WI38 (cell line): Measurements from ENCODE around the gene KIAA0319L.

ENCODE experiments used
- H3K4me3 ChIP-seq: 2 replicates; pipeline ENCODE4 v1.5.1; 2011; ENCODE audit warnings: low read depth, mild to moderate bottlenecking, control low read depth, low read length
- TF ChIP-seq, protein P1 (sequence below): IDR thresholded peaks from 2 replicates; pipeline ENCODE4 v1.5.1; 2012; ENCODE audit warnings: low read depth, mild to moderate bottlenecking, control low read depth, low read length

Gene KIAA0319L

DNA sequence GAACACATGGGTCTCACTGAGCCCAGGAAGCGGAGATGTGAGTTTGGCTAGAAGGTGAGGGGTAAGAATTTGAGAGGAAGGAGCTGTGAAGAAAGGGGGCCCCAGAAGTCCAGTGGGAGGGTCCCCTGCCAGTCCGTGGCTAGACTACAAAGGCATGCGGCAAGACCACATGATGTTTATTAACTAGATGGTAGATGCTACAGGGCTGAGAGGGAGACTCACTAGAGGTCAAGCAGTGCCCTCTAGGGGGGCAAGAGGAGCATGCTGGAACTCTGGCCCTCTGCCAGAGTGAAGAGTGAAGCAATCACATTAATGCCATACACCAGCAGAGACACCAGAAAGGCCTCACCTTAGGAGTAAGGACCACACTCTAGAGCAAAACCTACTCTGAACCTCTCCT, 12.2 kb downstream of the KIAA0319L start:
- H3K4me3 ChIP-seq, result no peak overlapping the region
- TF ChIP-seq, protein P1, sequence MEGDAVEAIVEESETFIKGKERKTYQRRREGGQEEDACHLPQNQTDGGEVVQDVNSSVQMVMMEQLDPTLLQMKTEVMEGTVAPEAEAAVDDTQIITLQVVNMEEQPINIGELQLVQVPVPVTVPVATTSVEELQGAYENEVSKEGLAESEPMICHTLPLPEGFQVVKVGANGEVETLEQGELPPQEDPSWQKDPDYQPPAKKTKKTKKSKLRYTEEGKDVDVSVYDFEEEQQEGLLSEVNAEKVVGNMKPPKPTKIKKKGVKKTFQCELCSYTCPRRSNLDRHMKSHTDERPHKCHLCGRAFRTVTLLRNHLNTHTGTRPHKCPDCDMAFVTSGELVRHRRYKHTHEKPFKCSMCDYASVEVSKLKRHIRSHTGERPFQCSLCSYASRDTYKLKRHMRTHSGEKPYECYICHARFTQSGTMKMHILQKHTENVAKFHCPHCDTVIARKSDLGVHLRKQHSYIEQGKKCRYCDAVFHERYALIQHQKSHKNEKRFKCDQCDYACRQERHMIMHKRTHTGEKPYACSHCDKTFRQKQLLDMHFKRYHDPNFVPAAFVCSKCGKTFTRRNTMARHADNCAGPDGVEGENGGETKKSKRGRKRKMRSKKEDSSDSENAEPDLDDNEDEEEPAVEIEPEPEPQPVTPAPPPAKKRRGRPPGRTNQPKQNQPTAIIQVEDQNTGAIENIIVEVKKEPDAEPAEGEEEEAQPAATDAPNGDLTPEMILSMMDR, result peak; percentile 16; the same call in 1 of the 2 replicates

DNA sequence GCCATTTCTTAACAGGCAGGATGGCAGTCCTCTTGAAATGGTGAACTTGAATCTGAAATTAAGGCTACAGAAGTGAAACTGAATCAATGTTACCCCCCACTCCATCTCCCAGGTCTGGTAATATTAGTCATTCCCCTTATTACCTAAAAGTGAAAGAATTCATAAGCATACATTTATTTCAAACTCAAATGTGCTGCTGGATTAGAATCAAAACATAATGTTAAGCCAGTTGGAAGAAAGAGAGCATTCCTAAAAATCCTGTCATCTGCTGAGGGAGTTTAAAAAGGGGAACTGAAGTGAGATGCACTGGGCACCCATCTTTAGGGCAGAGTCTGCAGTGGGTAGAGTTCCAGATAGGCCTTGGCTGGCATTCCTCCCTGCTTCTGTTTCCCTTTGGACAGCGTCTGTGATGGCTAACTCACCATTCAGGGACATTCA, 17.4 kb downstream of the KIAA0319L start:
- TF ChIP-seq, protein P1, result no peak
- H3K4me3 ChIP-seq, result no peak overlapping the region

DNA sequence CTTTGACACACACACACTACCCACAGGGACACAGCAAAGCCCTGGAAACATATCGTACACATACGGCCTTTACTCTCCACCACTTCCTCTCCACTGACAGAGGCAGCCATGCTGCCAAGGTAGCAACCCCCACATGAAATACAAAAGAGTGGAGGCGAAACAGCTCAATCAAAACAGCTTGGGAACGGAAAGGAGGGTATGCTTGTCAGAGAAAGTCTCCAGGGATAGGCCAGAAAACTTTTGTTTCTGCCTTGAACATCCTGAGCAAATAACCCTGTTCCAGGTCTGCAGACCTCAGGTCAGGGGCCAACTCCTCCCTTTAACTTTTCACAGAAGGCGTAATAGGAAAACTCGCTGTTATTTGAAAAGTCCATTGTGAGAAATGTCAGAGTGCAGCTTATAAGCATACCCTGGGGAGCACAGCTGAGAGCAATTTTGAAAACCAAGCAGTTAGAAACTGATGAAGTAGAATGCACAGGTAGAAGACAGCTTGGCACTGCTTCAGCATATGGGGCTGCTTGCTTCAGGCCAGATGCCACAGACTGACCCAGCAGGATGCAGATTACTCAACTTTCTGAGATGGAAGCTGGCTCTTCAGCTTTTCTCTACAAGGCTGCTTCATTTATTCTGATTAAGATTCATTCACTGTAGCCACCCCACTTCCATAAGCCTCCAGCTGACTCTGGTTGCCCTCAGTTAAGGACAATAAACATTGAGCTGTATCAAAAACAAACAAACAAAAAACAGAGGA, 18.0 kb downstream of the KIAA0319L start:
- TF ChIP-seq, protein P1, result no peak
- no peak overlapping the region for H3K4me3 ChIP-seq

DNA sequence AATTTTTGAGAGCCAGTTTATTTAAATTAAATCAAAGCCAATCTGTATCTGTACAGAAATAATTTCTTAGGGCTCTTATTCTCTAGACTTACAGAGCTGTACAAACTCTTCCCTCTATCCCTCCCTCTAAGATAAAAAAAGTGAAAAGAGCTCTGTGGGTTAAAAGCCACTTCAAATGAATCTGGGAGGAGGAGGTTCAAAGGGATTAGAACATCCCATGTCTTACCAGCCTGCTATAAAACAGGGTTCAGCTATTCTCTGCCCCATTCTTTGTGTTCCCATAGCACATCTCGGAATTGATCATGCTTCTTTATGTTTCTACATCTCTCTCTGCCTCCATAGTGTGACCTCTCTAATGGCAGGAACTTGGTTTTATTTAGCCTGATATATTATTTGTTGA, 19.4 kb downstream of the KIAA0319L start:
- TF ChIP-seq, protein P1, result no peak
- H3K4me3 ChIP-seq, result no peak overlapping the region

DNA sequence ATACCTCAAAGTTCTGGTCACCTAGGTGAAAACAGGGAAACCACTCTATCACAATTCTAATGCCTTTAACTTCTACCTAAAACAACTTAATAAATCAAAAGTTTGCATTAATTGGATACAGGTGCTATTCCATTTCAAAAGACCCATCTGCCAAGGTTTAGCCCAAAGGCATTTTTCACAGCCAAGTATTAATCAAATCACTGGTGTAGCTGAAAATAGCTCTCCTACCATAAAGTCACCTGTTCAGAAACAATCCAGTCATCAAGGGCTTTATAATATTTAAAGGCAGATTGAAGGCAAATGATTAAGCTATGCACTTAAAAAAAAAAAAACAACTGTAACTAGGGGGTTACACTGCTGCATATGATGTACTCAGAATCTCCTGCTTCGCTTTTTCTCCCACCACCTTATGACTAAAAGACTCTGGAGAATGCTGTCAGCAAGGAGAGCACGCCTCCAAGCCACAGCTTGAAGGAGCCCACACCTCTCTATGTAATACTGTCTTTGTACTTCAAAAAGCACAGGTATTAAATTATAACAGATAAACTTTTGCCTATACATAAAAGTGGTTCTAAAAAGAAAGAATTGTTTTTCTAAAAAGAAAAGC, 20.5 kb downstream of the KIAA0319L start:
- TF ChIP-seq, protein P1, result no peak
- no peak overlapping the region for H3K4me3 ChIP-seq

GRCh38 chr1:35535243-35535642, 22.0 kb downstream of the KIAA0319L start:
- no peak overlapping the region for H3K4me3 ChIP-seq
- TF ChIP-seq, protein P1, result no peak

DNA sequence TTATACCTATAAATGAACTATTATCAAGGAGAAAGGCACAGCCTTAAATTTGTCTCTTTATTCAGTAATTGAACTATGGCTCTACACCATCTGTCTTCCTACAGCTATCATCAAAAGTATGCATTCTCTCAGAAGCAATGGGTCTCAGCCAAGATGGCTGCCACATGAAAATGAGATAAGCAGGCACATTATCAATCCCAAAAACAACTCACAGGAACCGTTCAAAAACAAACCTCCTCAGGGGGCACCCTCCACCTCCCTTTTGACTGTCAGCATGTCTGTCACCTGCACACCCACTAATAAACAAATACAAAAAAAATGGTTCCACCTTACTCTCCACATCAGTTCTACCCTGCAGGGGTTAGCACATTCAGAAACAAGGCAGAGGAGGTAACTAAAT, 23.6 kb downstream of the KIAA0319L start:
- TF ChIP-seq, protein P1, result no peak

More for the DNA sequence above, 23.6 kb downstream of the KIAA0319L start:
- no peak overlapping the region for H3K4me3 ChIP-seq
